Stimulated activated CD4-positive, alpha-beta T cell treated with anti-CD3 and anti-CD28 coated beads, Interleukin-1b, Interleukin-23, amount 100 ng/mL, for 1 hour (primary cell): Measurements from ENCODE around the gene CDK14.

Source experiments
- DNase-seq, 2 donors: peaks; one replicate each; pipeline ENCODE4 v3.0.0-alpha.2; 2020; ENCODE audit warnings: low read depth in 2 of 2

The CDK14 gene

GRCh38 chr7:91201442-91202113 lies 605.5 kb downstream of the CDK14 start:
- DNase-seq, result no peak

- no peak for DNase-seq
These were observed 610.3 kb downstream of the CDK14 start for GRCh38 chr7:91206361-91206960.

GRCh38 chr7:91212582-91212981 lies 616.5 kb downstream of the CDK14 start:
- no peak for DNase-seq

- DNase-seq, result no peak
These were observed 630.3 kb downstream of the CDK14 start for GRCh38 chr7:91226411-91226810.

- DNase-seq, result no peak
These were observed 632.2 kb downstream of the CDK14 start for GRCh38 chr7:91228327-91228726.

GRCh38 chr7:91228927-91229558 lies 632.9 kb downstream of the CDK14 start:
- no peak for DNase-seq

- DNase-seq, result no peak
These were observed 634.0 kb downstream of the CDK14 start for GRCh38 chr7:91230100-91230499.

GRCh38 chr7:91230503-91230902 lies 634.4 kb downstream of the CDK14 start:
- no peak for DNase-seq

GRCh38 chr7:91233212-91233611 lies 637.1 kb downstream of the CDK14 start:
- DNase-seq, result no peak

GRCh38 chr7:91235211-91235832 lies 639.2 kb downstream of the CDK14 start:
- DNase-seq, result no peak

GRCh38 chr7:91239171-91239604 lies 643.1 kb downstream of the CDK14 start:
- DNase-seq, result no peak

- no peak for DNase-seq
These were observed 643.7 kb downstream of the CDK14 start for GRCh38 chr7:91239772-91240171.

- DNase-seq, result no peak
These were observed 644.3 kb downstream of the CDK14 start for GRCh38 chr7:91240376-91240941.

GRCh38 chr7:91242097-91242844 lies 646.1 kb downstream of the CDK14 start:
- DNase-seq, result no peak

- DNase-seq, result no peak
These were observed 647.6 kb downstream of the CDK14 start for GRCh38 chr7:91243591-91244301.

GRCh38 chr7:91247500-91247899 lies 651.4 kb downstream of the CDK14 start:
- no peak for DNase-seq

GRCh38 chr7:91248996-91249395 lies 652.9 kb downstream of the CDK14 start:
- no peak for DNase-seq

GRCh38 chr7:91249506-91250233 lies 653.5 kb downstream of the CDK14 start:
- DNase-seq, result no peak

GRCh38 chr7:91250706-91251105 lies 654.6 kb downstream of the CDK14 start:
- DNase-seq, result no peak

- DNase-seq, result no peak
These were observed 655.8 kb downstream of the CDK14 start for GRCh38 chr7:91251877-91252276.
